ENCODE measurements around the gene DENND2D.

Gene DENND2D

GRCh38 chr1:111184663-111185062 lies 15.8 kb downstream of the DENND2D start:
- no peak overlapping the region for H3K27ac ChIP-seq (ENCODE audit: low read depth, low read length)
- peaks cover 56% of the 10 kb centered on the region for H3K36me3 ChIP-seq (ENCODE audit: low read length)
- peaks cover 35% of the 10 kb centered on the region for H3F3A ChIP-seq (ENCODE audit: insufficient read depth)
- H4K20me1 ChIP-seq (ENCODE audit: low read depth, low read length) = no peaks in the 10 kb centered on the region
- H3K79me2 ChIP-seq (ENCODE audit: insufficient read depth, low read length) = no peaks in the 10 kb centered on the region
- no peak overlapping the region for H3K4me3 ChIP-seq (ENCODE audit: insufficient read depth, low read length, poor library complexity, severe bottlenecking)
- no peaks in the 10 kb centered on the region for H3K9me2 ChIP-seq (replicated peaks; ENCODE audit: insufficient read depth, low read length)
- H3K27me3 ChIP-seq (ENCODE audit: low read length) = no peaks in the 10 kb centered on the region
- no peak for TF ChIP-seq CTCF (IDR thresholded peaks at IDR 0.05; ENCODE audit: insufficient read depth, low read length, poor library complexity, severe bottlenecking)
- TF ChIP-seq EZH2phosphoT487 (conservative IDR thresholded peaks at IDR 0.05; ENCODE audit: low read length) = no peak
- H3K9ac ChIP-seq (ENCODE audit: low read length) = no peak overlapping the region
- H3K9me3 ChIP-seq (ENCODE audit: insufficient read depth, low read length) = no peaks in the 10 kb centered on the region
- H3K4me2 ChIP-seq (ENCODE audit: low read depth, low read length, poor library complexity, severe bottlenecking) = no peak overlapping the region
- H2AFZ ChIP-seq (ENCODE audit: low read depth, low read length, severe bottlenecking) = no peak overlapping the region

- H3K36me3 ChIP-seq (ENCODE audit: low read length) = peaks cover 56% of the 10 kb centered on the region
- H3K4me2 ChIP-seq (ENCODE audit: low read depth, low read length, poor library complexity, severe bottlenecking) = no peak overlapping the region
Observed at GRCh38 chr1:111183308-111184069, 17.0 kb downstream of the DENND2D start.

GRCh38 chr1:111182052-111182451 lies 18.4 kb downstream of the DENND2D start:
- peaks cover 29% of the 10 kb centered on the region for H3F3A ChIP-seq (ENCODE audit: insufficient read depth)
- no peaks in the 10 kb centered on the region for H3K79me2 ChIP-seq (ENCODE audit: insufficient read depth, low read length)
- no peaks in the 10 kb centered on the region for H3K9me2 ChIP-seq (replicated peaks; ENCODE audit: insufficient read depth, low read length)
- H3K27ac ChIP-seq (ENCODE audit: low read depth, low read length) = no peak overlapping the region
- no peak overlapping the region for H3K9ac ChIP-seq (ENCODE audit: low read length)
- no peaks in the 10 kb centered on the region for H3K9me3 ChIP-seq (ENCODE audit: insufficient read depth, low read length)
- TF ChIP-seq CTCF (IDR thresholded peaks at IDR 0.05; ENCODE audit: insufficient read depth, low read length, poor library complexity, severe bottlenecking) (no peak), EZH2phosphoT487 (conservative IDR thresholded peaks at IDR 0.05; ENCODE audit: low read length) (no peak)
- H3K36me3 ChIP-seq (ENCODE audit: low read length) = peaks cover 58% of the 10 kb centered on the region
- no peak overlapping the region for H3K4me3 ChIP-seq (ENCODE audit: insufficient read depth, low read length, poor library complexity, severe bottlenecking)
- no peak overlapping the region for H2AFZ ChIP-seq (ENCODE audit: low read depth, low read length, severe bottlenecking)
- no peaks in the 10 kb centered on the region for H3K27me3 ChIP-seq (ENCODE audit: low read length)
- H4K20me1 ChIP-seq (ENCODE audit: low read depth, low read length) = no peaks in the 10 kb centered on the region
- H3K4me2 ChIP-seq (ENCODE audit: low read depth, low read length, poor library complexity, severe bottlenecking) = no peak overlapping the region

More at GRCh38 chr1:111183308-111184069, 17.0 kb downstream of the DENND2D start:
- peak overlapping the region; percentile 15; the same call in 1 of the 2 replicates for H3K27ac ChIP-seq (ENCODE audit: low read depth, low read length)
- no peaks in the 10 kb centered on the region for H3K9me2 ChIP-seq (replicated peaks; ENCODE audit: insufficient read depth, low read length)
- peaks cover 29% of the 10 kb centered on the region for H3F3A ChIP-seq (ENCODE audit: insufficient read depth)
- TF ChIP-seq CTCF (IDR thresholded peaks at IDR 0.05; ENCODE audit: insufficient read depth, low read length, poor library complexity, severe bottlenecking) (no peak), EZH2phosphoT487 (conservative IDR thresholded peaks at IDR 0.05; ENCODE audit: low read length) (no peak)
- H3K9me3 ChIP-seq (ENCODE audit: insufficient read depth, low read length) = no peaks in the 10 kb centered on the region
- H3K79me2 ChIP-seq (ENCODE audit: insufficient read depth, low read length) = no peaks in the 10 kb centered on the region
- H3K4me3 ChIP-seq (ENCODE audit: insufficient read depth, low read length, poor library complexity, severe bottlenecking) = no peak overlapping the region
- H3K27me3 ChIP-seq (ENCODE audit: low read length) = no peaks in the 10 kb centered on the region
- no peak overlapping the region for H3K9ac ChIP-seq (ENCODE audit: low read length)
- H2AFZ ChIP-seq (ENCODE audit: low read depth, low read length, severe bottlenecking) = no peak overlapping the region
- no peaks in the 10 kb centered on the region for H4K20me1 ChIP-seq (ENCODE audit: low read depth, low read length)
